CD8-positive, alpha-beta memory T cell (primary cell): Measurements from ENCODE around the gene HCRTR1. TPM values are rescaled to one million over a fixed set of nuclear protein-coding genes. Genes with fewer than 3 reads are reported as not detected.

Experiments used
- CTCF ChIA-PET: fragments of 350-600 bp; sonication (Branson Sonifier 250); formaldehyde crosslinking; loops from one replicate; lab custom pipeline; 2021; ENCODE audit warnings: antibody characterized with exemption; lab: Charles Lee
- POLR2A ChIA-PET: fragments of 350-600 bp; sonication (Branson Sonifier 250); formaldehyde crosslinking; loops from one replicate; lab custom pipeline; 2021; ENCODE audit warnings: antibody characterized with exemption; lab: Charles Lee
- DNase-seq, 5 donors: peaks; one replicate each; pipeline versions ENCODE4 v3.0.0 to v3.0.0-alpha.2; 2020 to 2022; ENCODE audit warnings: mixed read lengths in 1 of 5
- H3K27ac ChIP-seq: one replicate; pipeline ENCODE4 v1.7.0; 2013; ENCODE audit warnings: low read depth, mild to moderate bottlenecking, low read length, moderate library complexity
- H3K27me3 ChIP-seq: 2 replicates; pipeline ENCODE4 v1.7.0; 2013; ENCODE audit warnings: low read length, mild to moderate bottlenecking; ENCODE audit not compliant: insufficient read depth, poor library complexity, severe bottlenecking
- H3K36me3 ChIP-seq: 2 replicates; pipeline ENCODE4 v1.7.0; 2013; ENCODE audit warnings: mild to moderate bottlenecking, low read length, moderate library complexity; ENCODE audit not compliant: insufficient read depth
- H3K4me1 ChIP-seq: 2 replicates; pipeline ENCODE4 v1.7.0; 2013; ENCODE audit warnings: mild to moderate bottlenecking, low read length, moderate library complexity; ENCODE audit not compliant: insufficient read depth
- H3K4me3 ChIP-seq: 2 replicates; pipeline ENCODE4 v1.7.0; 2013; ENCODE audit warnings: mild to moderate bottlenecking, low read length
- H3K9me3 ChIP-seq: 2 replicates; pipeline ENCODE4 v1.7.0; 2013; ENCODE audit warnings: mild to moderate bottlenecking, low read length
- H3K27ac Mint-ChIP-seq, 8 donors: one replicate each; pipeline ENCODE4 v1.8.0; 2020 to 2021; ENCODE audit warnings: mixed read lengths in 8 of 8, mild to moderate bottlenecking in 6 of 8, inconsistent platforms in 3 of 8, moderate library complexity in 3 of 8
- H3K27me3 Mint-ChIP-seq, 2 donors: one replicate each; pipeline ENCODE4 v1.8.0; 2020 to 2021; ENCODE audit warnings: mixed read lengths in 2 of 2, mild to moderate bottlenecking in 1 of 2, moderate library complexity in 1 of 2
- H3K36me3 Mint-ChIP-seq, 3 donors: one replicate each; pipeline ENCODE4 v1.8.0; 2020 to 2021; ENCODE audit warnings: mixed read lengths in 3 of 3, inconsistent platforms in 1 of 3, mild to moderate bottlenecking in 1 of 3
- H3K4me1 Mint-ChIP-seq, 3 donors: one replicate each; pipeline ENCODE4 v1.8.0; 2020 to 2021; ENCODE audit warnings: mixed read lengths in 3 of 3, inconsistent platforms in 1 of 3, mild to moderate bottlenecking in 1 of 3
- H3K4me3 Mint-ChIP-seq, 7 donors: one replicate each; pipeline ENCODE4 v1.8.0; 2020 to 2021; ENCODE audit warnings: mixed read lengths in 7 of 7, mild to moderate bottlenecking in 6 of 7, moderate library complexity in 4 of 7, inconsistent platforms in 2 of 7
- H3K9me3 Mint-ChIP-seq, 5 donors: one replicate each; pipeline ENCODE4 v1.8.0; 2020 to 2022; ENCODE audit warnings: mixed read lengths in 5 of 5, mild to moderate bottlenecking in 3 of 5, moderate library complexity in 2 of 5, inconsistent platforms in 1 of 5
- polyA plus RNA-seq: library from polyadenylated mRNA; unstranded; fragments of 300-500 nt; fragmentation: Illumina TruSeq; gene quantifications from one replicate; pipeline ENCODE4 v1.2.3, GENCODE V29; 2021
- total RNA-seq, 2 experiments: library from RNA; stranded (reverse); gene quantifications; one replicate each; pipeline ENCODE4 v1.2.3, GENCODE V29; 2021

HCRTR1 gene
- total and polyA plus RNA-seq, 3 experiments from 2014 or later: not detected

- POLR2A ChIA-PET: no interaction called here
- Histone ChIP-seq H3K4me3 (no peak overlapping the region), H3K4me1 (no peaks in the 10 kb centered on the region), H3K27me3 (no peaks in the 10 kb centered on the region), H3K36me3 (no peaks in the 10 kb centered on the region), H3K27ac (no peak overlapping the region), H3K9me3 (no peaks in the 10 kb centered on the region)
- Mint-ChIP-seq H3K9me3 (no peaks in the 10 kb centered on the region), H3K4me3 (no peak overlapping the region), H3K27ac (no peak overlapping the region), H3K4me1 (no peaks in the 10 kb centered on the region), H3K36me3 (no peaks in the 10 kb centered on the region), H3K27me3 (peaks cover 3 to 15% of the 10 kb centered on the region in 2 donors)
- no peak for DNase-seq
- CTCF ChIA-PET: interaction anchor here (2.1 kb wide), 1 partner anchor 13 kb away, joined by 9 read pairs; no protein-coding TSS in a partner anchor
These were observed 11.5 kb upstream of the HCRTR1 start for GRCh38 chr1:31605908-31606427.

- no peaks in the 10 kb centered on the region for H3K4me1 ChIP-seq
- peaks cover 3 to 15% of the 10 kb centered on the region in 2 donors for H3K27me3 Mint-ChIP-seq
- ChIA-PET CTCF (interaction anchor here (2.0 kb wide), 1 partner anchor 10 kb away, joined by 6 read pairs; the partner anchor contains the start of gene HCRTR1), POLR2A (no interaction called here)
- H3K9me3 ChIP-seq: no peaks in the 10 kb centered on the region
- no peaks in the 10 kb centered on the region for H3K36me3 Mint-ChIP-seq
- no peak for DNase-seq
- no peaks in the 10 kb centered on the region for H3K36me3 ChIP-seq
- H3K27ac ChIP-seq: no peak overlapping the region
- no peak overlapping the region for H3K4me3 ChIP-seq
- H3K27ac Mint-ChIP-seq: peak overlapping the region in 1 of 8 donors; percentile 26
- no peaks in the 10 kb centered on the region for H3K27me3 ChIP-seq
- H3K9me3 Mint-ChIP-seq: no peaks in the 10 kb centered on the region
- no peaks in the 10 kb centered on the region for H3K4me1 Mint-ChIP-seq
- no peak overlapping the region for H3K4me3 Mint-ChIP-seq
These were observed 10.1 kb upstream of the HCRTR1 start for GRCh38 chr1:31607360-31607759.

- Mint-ChIP-seq H3K9me3 (no peaks in the 10 kb centered on the region), H3K27ac (no peak overlapping the region), H3K27me3 (peaks cover 5 to 15% of the 10 kb centered on the region in 2 donors), H3K36me3 (no peaks in the 10 kb centered on the region), H3K4me3 (no peak overlapping the region), H3K4me1 (no peaks in the 10 kb centered on the region)
- Histone ChIP-seq H3K4me1 (no peaks in the 10 kb centered on the region), H3K27ac (no peak overlapping the region), H3K27me3 (no peaks in the 10 kb centered on the region), H3K9me3 (no peaks in the 10 kb centered on the region), H3K36me3 (no peaks in the 10 kb centered on the region), H3K4me3 (no peak overlapping the region)
- ChIA-PET POLR2A (interaction anchor here (0.7 kb wide), 1 partner anchor 1416 kb away, joined by 3 read pairs; no protein-coding TSS in a partner anchor), CTCF (interaction anchor here (0.9 to 1.3 kb wide), 2 partner anchors 9 to 13 kb away, joined by 3 to 5 read pairs; no protein-coding TSS in a partner anchor)
- DNase-seq: no peak
These were observed 7.9 kb upstream of the HCRTR1 start for GRCh38 chr1:31609514-31610118.

GRCh38 chr1:31614414-31615005, 3.0 kb upstream of the HCRTR1 start:
- DNase-seq: no peak
- Histone ChIP-seq H3K27ac (no peak overlapping the region), H3K27me3 (peaks cover 23% of the 10 kb centered on the region), H3K4me3 (no peak overlapping the region), H3K9me3 (no peaks in the 10 kb centered on the region), H3K36me3 (no peaks in the 10 kb centered on the region), H3K4me1 (no peaks in the 10 kb centered on the region)
- H3K4me1 Mint-ChIP-seq: peaks cover 5 to 13% (median 6%) of the 10 kb centered on the region in 3 donors
- no peak overlapping the region for H3K4me3 Mint-ChIP-seq
- no peak overlapping the region for H3K27ac Mint-ChIP-seq
- H3K9me3 Mint-ChIP-seq: no peaks in the 10 kb centered on the region
- POLR2A ChIA-PET: no interaction called here
- peaks cover 21 to 34% of the 10 kb centered on the region in 2 donors for H3K27me3 Mint-ChIP-seq
- H3K36me3 Mint-ChIP-seq: no peaks in the 10 kb centered on the region
- CTCF ChIA-PET: no interaction called here

- no peaks in the 10 kb centered on the region for H3K4me1 ChIP-seq
- H3K9me3 ChIP-seq: no peaks in the 10 kb centered on the region
- DNase-seq: no peak
- Mint-ChIP-seq H3K9me3 (no peaks in the 10 kb centered on the region), H3K4me1 (peaks cover 5 to 13% (median 8%) of the 10 kb centered on the region in 3 donors), H3K27me3 (peaks cover 24 to 39% of the 10 kb centered on the region in 2 donors), H3K4me3 (no peak overlapping the region), H3K27ac (no peak overlapping the region), H3K36me3 (no peaks in the 10 kb centered on the region)
- no peak overlapping the region for H3K4me3 ChIP-seq
- ChIA-PET CTCF (no interaction called here), POLR2A (no interaction called here)
- peaks cover 23% of the 10 kb centered on the region for H3K27me3 ChIP-seq
- H3K27ac ChIP-seq: no peak overlapping the region
- no peaks in the 10 kb centered on the region for H3K36me3 ChIP-seq
These were observed 2.1 kb upstream of the HCRTR1 start for GRCh38 chr1:31615414-31615813.

GRCh38 chr1:31615939-31616338, 1.6 kb upstream of the HCRTR1 start:
- no peaks in the 10 kb centered on the region for H3K36me3 Mint-ChIP-seq
- H3K9me3 ChIP-seq: no peaks in the 10 kb centered on the region
- no peaks in the 10 kb centered on the region for H3K4me1 ChIP-seq
- peaks cover 5 to 13% (median 8%) of the 10 kb centered on the region in 3 donors for H3K4me1 Mint-ChIP-seq
- ChIA-PET CTCF (no interaction called here), POLR2A (no interaction called here)
- no peak overlapping the region for H3K27ac ChIP-seq
- peaks cover 24 to 39% of the 10 kb centered on the region in 2 donors for H3K27me3 Mint-ChIP-seq
- H3K4me3 ChIP-seq: no peak overlapping the region
- DNase-seq: no peak
- H3K4me3 Mint-ChIP-seq: peak overlapping the region in 2 of 7 donors; percentile 3 to 39
- H3K9me3 Mint-ChIP-seq: no peaks in the 10 kb centered on the region
- H3K27ac Mint-ChIP-seq: peak overlapping the region in 1 of 8 donors; percentile 23
- H3K27me3 ChIP-seq: peaks cover 23% of the 10 kb centered on the region
- no peaks in the 10 kb centered on the region for H3K36me3 ChIP-seq

GRCh38 chr1:31617916-31618746, 642 bp downstream of the HCRTR1 start:
- CTCF ChIA-PET: interaction anchor here (0.7 to 1.9 kb wide), 6 partner anchors 9 to 13 kb away, joined by 3 to 9 read pairs (median 4); no protein-coding TSS in a partner anchor
- Histone ChIP-seq H3K9me3 (no peaks in the 10 kb centered on the region), H3K27ac (no peak overlapping the region), H3K4me3 (no peak overlapping the region), H3K4me1 (no peaks in the 10 kb centered on the region), H3K36me3 (no peaks in the 10 kb centered on the region), H3K27me3 (peaks cover 23% of the 10 kb centered on the region)
- H3K27me3 Mint-ChIP-seq: peaks cover 22 to 39% of the 10 kb centered on the region in 2 donors
- no peak overlapping the region for H3K27ac Mint-ChIP-seq
- POLR2A ChIA-PET: no interaction called here
- DNase-seq: peak in 3 of 5 donors; percentile 12 to 46 (median 19)
- no peaks in the 10 kb centered on the region for H3K9me3 Mint-ChIP-seq
- peak overlapping the region in 5 of 7 donors; percentile 28 to 63 (median 50) for H3K4me3 Mint-ChIP-seq
- no peaks in the 10 kb centered on the region for H3K36me3 Mint-ChIP-seq
- H3K4me1 Mint-ChIP-seq: peaks cover 5 to 13% (median 8%) of the 10 kb centered on the region in 3 donors
